Measurements from ENCODE around the gene BSN.
"Not testable (repeated sequence)": the region's sequence is repeated elsewhere in the genome, so short reads cannot be mapped to it uniquely, and the experiment has no call there.

BSN gene

DNA sequence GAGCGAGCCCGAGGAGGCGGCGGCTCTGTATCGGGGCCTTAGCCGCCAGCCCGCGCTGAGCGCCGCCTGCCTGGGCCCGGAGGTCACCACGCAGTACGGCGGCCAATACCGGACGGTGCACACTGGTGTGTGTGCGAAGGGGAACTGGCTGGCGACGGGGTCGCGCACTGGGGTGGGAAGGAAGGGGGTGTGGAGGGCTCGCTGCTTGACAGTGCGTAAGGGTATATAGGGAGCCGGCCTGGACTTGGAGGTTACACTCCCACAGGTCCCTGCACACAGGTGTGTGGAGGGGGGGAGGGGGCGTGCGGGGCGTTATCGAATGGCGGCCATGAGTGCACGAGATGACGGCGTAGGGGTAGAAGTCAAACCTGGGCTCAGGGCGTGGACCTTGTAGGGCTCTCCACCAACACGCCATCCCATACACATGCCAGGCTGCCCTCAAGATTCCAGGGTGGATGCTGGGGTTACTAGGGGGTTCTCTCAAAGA, 120.3 kb downstream of the BSN start:
- H3K27me3 ChIP-seq (ENCODE audit: low read depth), result no peaks in the 10 kb centered on the region
- in situ Hi-C loops (cut with MboI; ENCODE audit: low sequenced_read_pairs), result loop anchor here (5.0 kb wide), 1 partner anchor 127 kb away; no protein-coding TSS in a partner anchor

DNA sequence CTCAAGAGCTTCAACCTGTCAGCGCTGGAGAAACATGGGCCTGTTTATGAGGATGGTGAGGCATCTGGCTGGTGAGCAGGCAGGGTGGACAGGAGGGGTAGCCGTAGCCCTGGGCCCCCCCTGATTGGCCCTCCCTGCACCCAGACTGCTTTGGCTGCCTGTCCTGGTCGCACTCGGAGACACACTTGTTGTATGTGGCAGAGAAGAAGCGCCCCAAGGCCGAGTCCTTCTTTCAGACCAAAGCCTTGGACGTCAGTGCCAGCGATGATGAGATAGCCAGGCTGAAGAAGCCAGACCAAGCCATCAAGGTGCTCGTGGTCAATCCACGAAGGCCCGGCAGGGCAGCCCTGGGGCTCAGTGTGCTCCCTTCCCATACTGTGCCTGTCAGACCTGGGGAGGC, 121.6 kb downstream of the BSN start:
- peaks cover 12% of the 10 kb centered on the region for H3K4me1 ChIP-seq
- H3K27me3 ChIP-seq (ENCODE audit: low read depth), result no peaks in the 10 kb centered on the region
- no peak overlapping the region for H3K4me3 ChIP-seq
- DNase-seq (ENCODE audit: low spot score in 2 of 2), result no peak
- H3K9me3 ChIP-seq, result no peaks in the 10 kb centered on the region
- peaks cover 56% of the 10 kb centered on the region for H3K36me3 ChIP-seq (replicated peaks)
- in situ Hi-C loops (cut with MboI; ENCODE audit: low sequenced_read_pairs), result no loop called here

More for the DNA sequence above, 120.3 kb downstream of the BSN start:
- H3K4me1 ChIP-seq, result peaks cover 12% of the 10 kb centered on the region
- H3K36me3 ChIP-seq (replicated peaks), result peaks cover 42% of the 10 kb centered on the region
- no peak for DNase-seq (ENCODE audit: low spot score in 2 of 2)
- H3K4me3 ChIP-seq, result peak overlapping the region; percentile 89
- H3K9me3 ChIP-seq, result no peaks in the 10 kb centered on the region

DNA sequence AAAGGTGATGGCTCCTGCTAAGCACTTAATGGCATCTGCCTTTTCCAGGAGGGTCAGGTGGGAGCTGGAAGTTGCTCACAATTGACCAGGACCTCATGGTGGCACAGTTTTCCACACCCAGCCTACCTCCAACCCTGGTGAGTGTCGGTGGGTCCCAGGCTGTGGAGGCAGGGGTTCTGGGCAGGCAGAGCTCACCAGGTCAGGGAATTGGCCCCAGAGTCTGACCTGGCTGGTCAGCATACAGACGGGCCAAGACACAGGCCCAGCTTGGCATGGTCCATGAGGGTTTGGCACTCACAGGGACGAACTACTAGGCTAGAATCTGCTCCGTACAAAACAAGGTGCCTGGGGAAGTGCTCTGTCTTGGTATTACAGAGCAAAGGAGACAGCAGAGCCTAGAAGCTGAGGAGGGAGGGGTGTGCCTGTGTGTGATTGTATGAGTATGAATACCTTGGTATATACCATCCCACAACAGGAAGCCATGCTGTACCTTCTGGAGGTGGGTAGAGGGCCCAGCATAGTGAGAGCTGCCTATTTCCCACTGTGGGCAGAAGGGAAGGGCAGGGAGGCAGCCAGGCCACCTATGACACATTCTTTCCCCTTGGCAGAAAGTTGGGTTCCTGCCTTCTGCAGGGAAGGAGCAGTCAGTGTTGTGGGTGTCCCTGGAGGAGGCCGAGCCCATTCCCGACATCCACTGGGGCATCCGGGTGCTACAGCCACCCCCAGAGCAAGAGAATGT, 126.4 kb downstream of the BSN start:
- Histone ChIP-seq H3K4me3 (no peak overlapping the region), H3K4me1 (no peaks in the 10 kb centered on the region), H3K27me3 (ENCODE audit: low read depth) (no peaks in the 10 kb centered on the region), H3K36me3 (replicated peaks) (peaks cover 82% of the 10 kb centered on the region), H3K9me3 (no peaks in the 10 kb centered on the region)
- in situ Hi-C loops (cut with MboI; ENCODE audit: low sequenced_read_pairs), result no loop called here
- DNase-seq (ENCODE audit: low spot score in 2 of 2), result no peak

DNA sequence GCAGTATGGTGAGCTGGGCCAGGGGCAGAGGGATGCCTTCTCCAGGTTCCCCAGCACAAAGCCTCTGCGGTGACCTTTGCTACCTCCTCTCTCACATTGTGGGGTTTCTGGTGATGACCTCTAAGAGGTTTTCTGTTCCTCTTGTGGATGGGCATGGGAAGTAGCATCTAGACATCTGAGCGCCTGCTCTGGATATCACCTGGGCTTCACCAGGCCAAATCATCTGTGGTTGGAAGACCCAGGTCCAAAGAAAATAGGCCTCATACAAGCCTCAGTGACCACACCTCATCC, 126.9 kb downstream of the BSN start:
- in situ Hi-C loops (cut with MboI; ENCODE audit: low sequenced_read_pairs), result no loop called here
- no peak for DNase-seq (ENCODE audit: low spot score in 2 of 2)
- peaks cover 77% of the 10 kb centered on the region for H3K36me3 ChIP-seq (replicated peaks)

DNA sequence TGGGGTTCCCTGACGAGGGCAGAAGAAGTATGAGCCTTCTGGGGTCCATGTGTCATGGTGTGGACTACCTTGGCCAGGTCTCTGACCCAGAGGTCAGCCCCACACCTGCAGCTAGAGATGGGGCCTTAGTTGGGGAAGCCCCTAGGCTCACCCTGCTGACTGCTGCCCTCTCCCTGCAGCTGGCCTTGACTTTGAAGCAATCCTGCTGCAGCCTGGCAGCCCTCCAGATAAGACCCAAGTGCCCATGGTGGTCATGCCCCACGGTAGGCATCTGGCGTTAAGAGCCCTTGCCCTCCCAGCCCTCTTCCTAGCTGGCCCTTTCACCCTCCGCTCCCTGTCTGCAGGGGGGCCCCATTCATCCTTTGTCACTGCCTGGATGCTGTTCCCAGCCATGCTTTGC, 127.3 kb downstream of the BSN start:
- DNase-seq (ENCODE audit: low spot score in 2 of 2), result no peak
- in situ Hi-C loops (cut with MboI; ENCODE audit: low sequenced_read_pairs), result no loop called here
- peaks cover 74% of the 10 kb centered on the region for H3K36me3 ChIP-seq (replicated peaks)
- no peak overlapping the region for H3K4me3 ChIP-seq
- no peaks in the 10 kb centered on the region for H3K9me3 ChIP-seq
- no peaks in the 10 kb centered on the region for H3K4me1 ChIP-seq
- H3K27me3 ChIP-seq (ENCODE audit: low read depth), result no peaks in the 10 kb centered on the region

More for the DNA sequence above, 126.9 kb downstream of the BSN start:
- H3K4me3 ChIP-seq, result no peak overlapping the region
- H3K9me3 ChIP-seq, result no peaks in the 10 kb centered on the region
- H3K4me1 ChIP-seq, result no peaks in the 10 kb centered on the region
- H3K27me3 ChIP-seq (ENCODE audit: low read depth), result no peaks in the 10 kb centered on the region

DNA sequence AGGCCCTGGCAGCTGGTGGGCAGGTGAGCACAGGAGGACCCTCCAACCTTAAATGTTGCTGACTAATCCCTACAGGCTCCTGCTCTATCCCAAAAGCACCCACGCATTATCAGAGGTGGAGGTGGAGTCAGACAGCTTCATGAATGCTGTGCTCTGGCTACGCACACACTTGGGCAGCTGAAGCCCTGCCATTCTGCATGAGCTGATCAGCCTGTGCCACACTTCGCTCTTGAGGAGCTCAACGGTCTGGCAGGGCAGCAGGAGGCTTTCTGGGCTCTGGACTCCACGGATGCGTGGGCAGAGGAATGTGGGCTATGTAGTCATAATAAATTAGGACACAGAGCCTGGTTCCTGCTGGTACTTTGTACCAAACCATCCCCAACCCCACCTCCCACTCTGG, 128.9 kb downstream of the BSN start:
- H3K4me3 ChIP-seq, result no peak overlapping the region
- DNase-seq (ENCODE audit: low spot score in 2 of 2), result no peak
- no peaks in the 10 kb centered on the region for H3K9me3 ChIP-seq
- H3K36me3 ChIP-seq (replicated peaks), result peaks cover 57% of the 10 kb centered on the region
- in situ Hi-C loops (cut with MboI; ENCODE audit: low sequenced_read_pairs), result no loop called here
- no peaks in the 10 kb centered on the region for H3K4me1 ChIP-seq
- H3K27me3 ChIP-seq (ENCODE audit: low read depth), result no peaks in the 10 kb centered on the region

DNA sequence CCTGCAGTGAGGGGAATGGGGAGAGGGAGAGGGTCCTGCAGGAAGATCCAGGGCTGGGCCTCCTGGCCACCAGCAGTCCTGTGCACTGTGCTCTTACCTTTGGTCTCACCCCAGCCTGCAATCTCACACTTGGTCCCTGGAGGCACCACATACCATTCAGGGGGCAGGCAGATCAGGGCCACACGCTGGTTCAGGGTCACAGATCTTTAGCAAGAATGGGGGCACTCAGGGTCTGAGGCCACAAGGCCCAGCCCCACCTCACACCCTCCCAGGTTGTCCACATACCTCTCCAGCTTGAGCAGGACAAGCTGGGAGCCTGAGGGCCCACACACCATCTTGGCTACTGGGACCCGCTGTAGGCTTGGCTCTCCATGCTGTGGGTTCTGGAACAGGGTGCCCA, 130.2 kb downstream of the BSN start:
- H3K4me3 ChIP-seq; H3K4me1 ChIP-seq; H3K27me3 ChIP-seq (ENCODE audit: low read depth); in situ Hi-C loops (cut with MboI; ENCODE audit: low sequenced_read_pairs); DNase-seq (ENCODE audit: low spot score in 2 of 2); H3K9me3 ChIP-seq: not testable (repeated sequence)
- peaks cover 44% of the 10 kb centered on the region for H3K36me3 ChIP-seq (replicated peaks)

DNA sequence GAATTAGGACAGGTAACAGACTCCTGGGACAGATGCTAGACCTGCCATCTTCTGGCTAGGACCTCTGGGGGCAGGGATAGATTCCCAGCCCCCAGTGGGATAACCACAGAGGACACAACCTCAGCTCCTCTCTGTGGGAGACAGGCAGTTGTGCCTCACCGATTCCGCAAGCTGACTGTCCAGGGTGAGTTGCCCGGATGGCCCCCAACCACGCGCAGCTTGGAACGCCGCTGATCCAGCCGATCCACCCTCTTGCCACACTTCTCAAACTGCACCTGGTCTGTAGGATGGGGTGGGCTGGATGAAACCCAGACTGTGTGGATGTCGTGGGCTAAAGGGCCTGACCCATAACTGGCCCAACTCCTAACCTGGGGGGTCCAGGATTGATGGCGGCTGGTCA, 130.8 kb downstream of the BSN start:
- H3K4me1 ChIP-seq; in situ Hi-C loops (cut with MboI; ENCODE audit: low sequenced_read_pairs); H3K4me3 ChIP-seq; H3K9me3 ChIP-seq; DNase-seq (ENCODE audit: low spot score in 2 of 2); H3K27me3 ChIP-seq (ENCODE audit: low read depth): not testable (repeated sequence)
- peaks cover 38% of the 10 kb centered on the region for H3K36me3 ChIP-seq (replicated peaks)

DNA sequence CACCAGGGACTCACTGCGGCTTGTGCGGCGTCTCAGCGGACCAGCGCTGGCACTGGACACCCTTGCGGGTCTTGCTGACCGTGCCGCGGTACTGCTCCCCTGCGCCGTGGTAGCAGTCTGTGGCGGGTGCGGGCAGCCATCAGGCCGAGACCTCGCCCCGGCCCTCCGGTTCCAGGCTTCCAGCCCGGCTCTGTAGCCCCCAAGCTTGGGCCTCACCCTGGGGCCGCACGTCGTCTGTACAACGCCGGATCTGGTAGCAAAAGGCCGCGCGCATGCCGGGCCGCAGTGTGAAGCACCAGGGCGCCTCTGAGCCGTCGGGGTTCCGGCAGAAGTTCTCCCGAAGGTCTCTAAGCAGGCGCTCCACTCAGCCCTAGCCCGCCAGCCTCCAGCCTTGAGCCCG, 131.6 kb downstream of the BSN start:
- H3K27me3 ChIP-seq (ENCODE audit: low read depth); H3K9me3 ChIP-seq; H3K4me3 ChIP-seq; in situ Hi-C loops (cut with MboI; ENCODE audit: low sequenced_read_pairs); H3K4me1 ChIP-seq; DNase-seq (ENCODE audit: low spot score in 2 of 2): not testable (repeated sequence)
- H3K36me3 ChIP-seq (replicated peaks), result peaks cover 31% of the 10 kb centered on the region

DNA sequence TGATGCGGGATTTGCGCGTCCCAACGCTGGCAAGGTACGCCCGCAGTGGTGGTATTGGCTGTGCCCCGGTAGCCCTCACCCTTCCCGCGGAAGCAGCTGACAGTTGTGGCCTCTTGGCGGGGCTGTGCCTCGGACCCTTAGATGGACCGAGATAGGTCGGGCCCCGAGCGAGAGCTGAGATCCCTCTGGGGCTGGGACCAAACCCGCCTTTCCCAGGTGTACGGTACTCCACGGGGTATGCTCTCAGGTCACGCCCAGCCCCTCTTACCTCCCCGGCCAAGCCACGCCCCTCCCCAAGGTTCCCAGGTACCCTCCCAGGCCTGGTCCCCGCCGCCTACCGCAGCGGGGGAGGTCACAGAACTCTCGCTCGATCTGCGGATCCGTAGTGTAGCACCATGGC, 132.1 kb downstream of the BSN start:
- DNase-seq (ENCODE audit: low spot score in 2 of 2); H3K27me3 ChIP-seq (ENCODE audit: low read depth); H3K9me3 ChIP-seq; H3K4me3 ChIP-seq; H3K4me1 ChIP-seq; in situ Hi-C loops (cut with MboI; ENCODE audit: low sequenced_read_pairs): not testable (repeated sequence)
- peaks cover 26% of the 10 kb centered on the region for H3K36me3 ChIP-seq (replicated peaks)

DNA sequence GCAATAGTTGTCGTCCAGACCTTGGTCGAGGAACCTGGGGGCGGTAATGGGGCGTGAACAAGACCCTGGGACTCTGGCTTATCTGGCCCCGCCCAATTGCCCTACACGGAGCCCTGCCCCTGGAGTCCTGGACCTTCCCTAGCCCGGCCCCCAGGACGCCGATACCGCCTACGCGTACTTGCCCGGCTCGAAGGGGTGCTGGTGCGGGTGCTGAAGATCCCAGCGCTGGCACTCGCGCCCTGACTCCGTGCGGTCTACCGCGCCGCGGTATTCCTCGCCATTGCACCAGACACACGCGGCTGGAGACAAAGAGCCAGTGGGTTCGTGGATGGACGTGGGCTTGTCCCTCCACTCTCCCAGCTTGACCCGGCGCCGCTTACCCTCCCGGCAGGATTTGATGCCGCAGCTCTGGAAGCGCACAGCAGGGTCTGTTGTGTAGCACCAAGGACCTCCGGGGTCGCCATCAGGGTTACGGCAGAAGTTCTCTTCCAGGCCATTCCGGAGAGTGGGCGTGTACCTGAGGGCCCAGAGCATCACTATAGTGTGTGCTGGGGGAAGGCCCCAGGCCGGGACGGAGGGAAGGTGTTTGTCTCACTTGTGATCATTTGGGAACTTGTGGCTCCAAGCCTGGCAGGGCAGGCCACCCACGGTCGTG, 132.6 kb downstream of the BSN start:
- in situ Hi-C loops (cut with MboI; ENCODE audit: low sequenced_read_pairs); DNase-seq (ENCODE audit: low spot score in 2 of 2); H3K4me1 ChIP-seq; H3K27me3 ChIP-seq (ENCODE audit: low read depth); H3K4me3 ChIP-seq; H3K9me3 ChIP-seq: not testable (repeated sequence)
- H3K36me3 ChIP-seq (replicated peaks), result peaks cover 20% of the 10 kb centered on the region

DNA sequence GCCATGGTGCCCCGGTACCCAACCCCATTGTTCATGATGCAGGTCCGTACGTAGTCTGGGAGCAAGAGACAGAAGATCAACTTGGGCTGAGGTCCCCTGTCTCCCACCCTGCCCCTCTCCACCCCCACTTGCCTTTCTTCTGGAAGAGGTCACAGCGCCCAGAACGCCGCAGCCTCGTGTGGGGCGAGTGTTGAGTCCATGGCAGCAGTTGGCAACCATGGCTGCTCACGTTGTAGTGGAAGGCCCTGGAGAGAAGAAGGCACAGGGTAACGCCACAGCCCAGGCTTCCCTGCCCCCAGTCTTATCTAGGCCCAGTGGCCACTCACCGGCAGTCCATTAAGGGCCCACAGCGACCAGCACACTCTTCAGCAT, 133.1 kb downstream of the BSN start:
- DNase-seq (ENCODE audit: low spot score in 2 of 2); H3K4me3 ChIP-seq; H3K4me1 ChIP-seq; in situ Hi-C loops (cut with MboI; ENCODE audit: low sequenced_read_pairs); H3K27me3 ChIP-seq (ENCODE audit: low read depth); H3K9me3 ChIP-seq: not testable (repeated sequence)
- H3K36me3 ChIP-seq (replicated peaks), result peaks cover 15% of the 10 kb centered on the region

DNA sequence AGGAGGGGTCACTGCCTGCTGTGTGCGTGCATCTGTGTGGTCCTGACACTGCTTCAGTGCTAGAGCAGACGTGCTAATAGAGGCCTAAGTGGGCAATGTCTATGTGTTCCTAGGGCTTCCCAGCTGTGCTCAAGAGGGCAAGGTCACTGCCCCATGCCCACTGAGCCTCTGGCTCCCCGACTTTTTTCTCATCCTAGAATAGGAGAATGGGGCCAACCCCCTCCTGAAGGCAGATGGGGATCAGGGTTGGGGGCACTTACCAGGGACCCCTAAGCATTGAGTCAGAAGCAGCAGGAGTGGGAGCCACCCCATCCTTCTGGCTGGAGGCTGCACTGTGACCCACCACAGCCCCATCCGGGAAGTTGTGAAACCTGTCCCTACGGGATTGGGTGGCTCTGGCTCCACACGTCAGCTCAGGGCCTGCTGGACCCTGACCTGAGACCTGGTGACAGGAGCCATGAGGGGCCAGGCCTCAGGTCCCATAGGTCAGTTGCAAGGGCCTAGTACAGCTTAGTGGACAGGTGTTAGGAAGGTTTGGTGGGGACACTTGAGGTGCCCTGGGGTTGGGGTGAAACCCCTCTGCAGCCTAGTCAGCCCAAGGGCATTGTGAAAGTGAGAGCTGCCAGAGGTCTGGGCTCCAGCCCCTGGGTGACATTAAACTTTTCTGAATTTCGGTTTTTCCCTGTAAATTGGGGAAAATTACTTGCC, 134.2 kb downstream of the BSN start:
- peak overlapping the region; percentile 96 for H3K4me3 ChIP-seq
- H3K36me3 ChIP-seq (replicated peaks); in situ Hi-C loops (cut with MboI; ENCODE audit: low sequenced_read_pairs); DNase-seq (ENCODE audit: low spot score in 2 of 2); H3K4me1 ChIP-seq; H3K9me3 ChIP-seq; H3K27me3 ChIP-seq (ENCODE audit: low read depth): not testable (repeated sequence)

Measured in HAP-1 (cell line).